RWPE1 (cell line): ENCODE results near the gene SAPCD2.
A peak's percentile ranks its signal among the peaks of the same experiment; 100 is the strongest.

Experiments used
- CTCF ChIA-PET: fragments of 350-600 bp; sonication (Branson Sonifier 250); formaldehyde crosslinking; extraction: SDS; loops from one replicate; lab custom pipeline; 2021; lab: Yijun Ruan, JAX
- POLR2A ChIA-PET: fragments of 400-600 bp; formaldehyde crosslinking; extraction: SDS; loops from one replicate; lab custom pipeline; 2020; ENCODE audit warnings: antibody characterized with exemption; ENCODE audit not compliant: low non-redundant PET; lab: Yijun Ruan, JAX
- DNase-seq: peaks from one replicate; pipeline ENCODE4 v3.0.0; 2012; ENCODE audit warnings: low spot score
- H3K27ac ChIP-seq: fragments of 450-650 bp; 2 replicates; pipeline ENCODE4 v1.5.1; 2017
- CTCF ChIP-seq: fragments of 450-650 bp; conservative IDR thresholded peaks from 2 replicates; pipeline ENCODE4 v1.5.1; 2017; ENCODE audit warnings: low read depth, mild to moderate bottlenecking

The SAPCD2 gene

GRCh38 chr9:137107312-137107921 is 37.1 kb upstream of the SAPCD2 start:
- DNase-seq, result no peak
- TF ChIP-seq CTCF, result no peak
- ChIA-PET CTCF (interaction anchor here (0.6 to 1.3 kb wide), 6 partner anchors 38 to 196 kb away, joined by 3 to 6 read pairs (median 4); partner anchors contain the start of gene NPDC1), POLR2A (interaction anchor here (1.2 kb wide), 1 partner anchor 22 kb away, joined by 3 read pairs; no protein-coding TSS in a partner anchor)
- H3K27ac ChIP-seq, result peak overlapping the region; percentile 8; the same call in 1 of the 2 replicates

GRCh38 chr9:137106662-137107250 is 36.4 kb upstream of the SAPCD2 start:
- POLR2A ChIA-PET, result no interaction called here
- no peak for DNase-seq
- no peak for TF ChIP-seq CTCF
- H3K27ac ChIP-seq, result peak overlapping the region; percentile 8; the same call in 1 of the 2 replicates
- CTCF ChIA-PET, result interaction anchor here (0.5 to 1.3 kb wide), 3 partner anchors 43 to 197 kb away, joined by 3 read pairs; no protein-coding TSS in a partner anchor

- TF ChIP-seq CTCF, result no peak
- DNase-seq, result no peak
- ChIA-PET POLR2A (no interaction called here), CTCF (interaction anchor here (0.5 to 1.3 kb wide), 3 partner anchors 42 to 131 kb away, joined by 3 read pairs; no protein-coding TSS in a partner anchor)
- peak overlapping the region; percentile 8 for H3K27ac ChIP-seq
Observed at GRCh38 chr9:137105814-137106661, 35.7 kb upstream of the SAPCD2 start.

GRCh38 chr9:137103206-137103999 is 33.0 kb upstream of the SAPCD2 start:
- no peak for DNase-seq
- no peak overlapping the region for H3K27ac ChIP-seq
- no peak for TF ChIP-seq CTCF
- ChIA-PET POLR2A (no interaction called here), CTCF (interaction anchor here (0.6 kb wide), 2 partner anchors 133 to 357 kb away, joined by 4 read pairs; no protein-coding TSS in a partner anchor)

DNA sequence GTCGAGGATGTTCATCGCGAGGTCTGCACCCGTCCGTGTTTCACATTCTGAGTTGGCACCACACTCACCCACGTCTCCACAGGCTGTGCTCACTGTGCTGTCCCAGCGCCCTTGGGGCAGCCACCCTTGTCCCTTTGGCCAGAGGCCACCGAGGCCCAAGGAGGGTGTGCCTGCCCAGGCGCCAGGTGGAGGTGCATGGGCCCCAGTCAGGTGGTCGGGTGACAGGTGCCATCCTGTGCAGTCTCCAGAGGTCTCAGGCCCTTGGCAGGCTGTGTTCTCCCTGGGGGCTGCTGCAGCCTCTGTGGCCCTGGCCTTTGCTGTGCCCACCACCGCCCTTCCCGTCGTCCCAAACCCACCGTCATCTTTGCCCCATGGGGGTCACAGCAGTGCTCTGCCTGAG is 28.9 kb upstream of the SAPCD2 start:
- no peak overlapping the region for H3K27ac ChIP-seq
- DNase-seq, result no peak
- ChIA-PET POLR2A (no interaction called here), CTCF (no interaction called here)
- TF ChIP-seq CTCF, result no peak
